ENCODE results near the gene R3HCC1L.

The R3HCC1L gene

DNA sequence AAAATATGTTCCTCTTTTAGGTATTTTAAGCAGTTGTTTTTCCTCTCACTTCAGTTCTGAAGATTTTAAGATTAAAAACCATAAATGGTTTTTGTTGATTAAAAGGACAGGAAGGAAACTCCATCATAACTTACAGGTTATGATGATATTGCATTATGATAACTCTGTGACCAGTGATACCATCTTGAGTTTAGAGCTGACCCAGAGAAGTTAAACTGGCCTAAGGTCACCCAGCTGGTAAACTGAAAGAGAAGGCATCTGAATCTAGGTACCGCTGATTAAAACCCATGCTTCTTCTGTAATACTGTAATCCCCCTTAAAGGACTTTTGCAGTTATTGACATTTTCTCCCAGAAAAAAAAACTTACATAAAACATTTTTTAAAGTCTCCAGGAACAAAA lies 103.9 kb downstream of the R3HCC1L start:
- no peak for DNase-seq

DNA sequence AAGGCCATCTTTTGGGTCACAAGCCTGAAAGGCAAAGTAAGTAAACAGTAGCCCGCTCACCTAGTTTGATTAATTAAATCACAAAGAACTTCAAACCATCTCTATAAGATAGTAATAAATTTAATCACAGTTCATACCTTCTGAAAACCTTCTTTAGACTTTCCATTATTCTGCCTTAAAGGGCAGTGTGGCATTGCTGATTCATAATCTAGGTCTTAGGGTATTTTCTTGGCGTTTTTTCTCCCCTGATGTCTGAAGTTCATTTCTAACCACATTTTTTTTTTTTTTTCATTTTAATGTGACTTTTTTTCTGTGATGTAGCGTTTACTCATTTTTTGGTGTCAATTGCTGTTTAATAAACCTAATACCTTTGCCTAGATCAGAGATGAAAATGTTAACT lies 106.1 kb downstream of the R3HCC1L start:
- no peak for DNase-seq

DNA sequence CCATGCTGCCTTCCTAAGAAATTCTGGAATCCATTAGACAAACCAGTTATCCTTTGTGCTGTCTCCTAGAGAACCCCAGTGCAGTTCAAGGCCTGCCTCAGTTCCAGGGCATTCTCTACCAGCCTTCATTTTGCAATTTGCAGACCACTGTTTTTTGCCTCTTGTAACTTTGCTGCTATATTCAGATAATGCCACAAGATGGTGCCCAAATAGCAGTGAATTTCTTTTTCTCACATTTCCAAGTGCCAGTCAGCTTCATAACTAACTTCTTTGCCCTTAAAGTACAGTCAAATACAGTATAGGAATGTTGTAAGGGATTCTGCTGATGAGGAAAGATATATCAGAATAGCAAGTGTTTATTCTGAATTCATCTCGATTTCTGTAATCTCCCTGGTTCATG lies 108.4 kb downstream of the R3HCC1L start:
- DNase-seq, result no peak

DNA sequence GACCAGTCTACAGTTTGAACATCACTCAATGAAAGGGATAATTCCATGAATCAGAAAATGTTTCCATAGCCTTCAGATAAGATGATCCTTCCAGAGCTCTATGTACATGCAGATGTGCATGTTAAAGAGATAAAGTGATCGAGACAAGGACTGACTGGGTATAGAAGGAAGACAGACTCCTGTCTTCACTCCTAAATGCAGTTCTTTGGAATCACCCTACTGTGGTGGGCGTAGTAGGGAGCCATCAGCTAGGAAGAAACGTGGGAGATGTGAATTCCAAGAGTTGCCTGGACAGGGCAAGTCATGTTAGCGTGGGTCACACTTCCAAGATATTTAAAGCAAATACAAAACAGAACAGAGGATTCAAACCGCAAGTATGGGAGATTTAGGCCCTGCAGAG lies 109.7 kb downstream of the R3HCC1L start:
- no peak for DNase-seq

DNA sequence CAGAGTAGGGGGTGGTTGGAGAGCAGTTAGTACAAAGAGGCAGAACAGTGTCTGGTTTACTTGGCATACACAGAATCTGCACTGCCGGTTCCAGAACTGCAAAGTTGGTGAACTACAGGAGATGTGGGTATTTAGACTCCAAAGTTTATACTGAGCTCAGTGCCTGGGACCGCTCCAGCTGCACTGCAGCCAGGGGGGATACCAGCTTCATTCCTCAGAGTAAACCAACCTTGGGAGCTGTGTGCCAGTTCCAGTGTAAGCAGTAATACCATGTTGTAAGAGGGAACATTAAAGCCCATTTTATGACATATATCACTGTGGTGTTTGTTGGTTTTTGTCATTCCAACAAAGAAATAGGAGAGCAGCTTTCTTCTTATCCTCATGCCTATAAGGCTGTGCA lies 110.1 kb downstream of the R3HCC1L start:
- no peak for DNase-seq

DNA sequence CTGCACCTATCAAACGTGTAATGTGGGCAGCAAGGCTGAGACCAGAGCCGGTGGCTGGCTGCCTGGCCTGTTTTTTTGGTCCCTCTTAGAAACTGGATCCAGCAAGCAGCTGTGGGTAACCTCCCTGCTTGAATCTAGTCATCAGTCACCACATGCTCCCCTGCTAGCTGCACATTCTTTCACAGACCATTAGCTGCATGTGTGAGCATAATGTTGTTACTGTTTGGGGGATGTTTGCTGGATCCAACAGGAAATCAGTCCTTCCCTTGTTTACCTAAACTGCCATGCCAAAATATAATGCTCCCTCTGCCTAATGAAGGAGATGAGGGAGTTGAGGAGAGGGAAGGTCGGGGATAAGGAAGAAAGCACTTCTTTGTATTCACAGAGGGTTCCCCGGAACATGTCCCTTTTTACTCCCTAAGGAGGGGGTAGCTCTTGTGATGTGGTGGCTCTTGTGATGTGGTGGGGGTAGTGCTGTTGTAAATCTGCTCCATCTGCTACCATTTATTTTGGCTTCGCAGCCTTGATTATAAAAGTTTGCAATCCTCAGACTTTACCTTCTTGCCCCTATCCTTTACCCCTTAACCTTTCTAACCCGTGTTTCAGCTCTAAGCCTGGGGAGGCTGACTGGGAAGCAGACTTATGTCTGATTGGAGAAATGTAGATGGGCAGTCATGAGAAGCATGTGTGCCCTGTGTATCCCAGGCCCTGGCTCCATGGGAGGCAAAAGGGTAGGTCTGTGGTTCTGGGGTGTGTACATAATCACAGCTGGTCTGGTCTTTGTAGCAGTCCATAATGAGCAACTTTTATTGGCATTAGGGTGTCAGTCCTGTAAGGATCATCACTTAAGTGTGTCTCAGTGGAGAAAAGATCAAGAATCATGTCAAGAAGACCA lies 112.7 kb downstream of the R3HCC1L start:
- no peak for DNase-seq

DNA sequence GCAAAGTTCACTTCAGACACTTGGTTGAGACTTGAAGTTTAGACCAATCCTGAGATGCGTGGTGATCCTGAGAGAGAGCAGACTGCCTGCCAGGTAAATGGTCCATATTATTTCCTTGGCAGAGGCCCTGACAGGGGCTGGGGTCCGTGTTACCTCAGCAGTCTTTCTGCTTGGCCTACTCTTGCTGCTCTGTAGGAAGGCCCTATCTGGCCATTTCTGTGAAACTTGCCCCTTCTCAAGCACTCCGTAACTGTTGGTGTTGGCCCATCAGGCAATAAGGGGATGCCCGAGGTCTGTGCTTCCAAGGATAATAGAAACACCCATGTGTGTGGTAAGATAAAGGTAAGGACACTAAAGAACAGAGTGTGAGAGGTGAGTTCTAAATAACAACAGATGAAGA lies 113.6 kb downstream of the R3HCC1L start:
- DNase-seq, result no peak

DNA sequence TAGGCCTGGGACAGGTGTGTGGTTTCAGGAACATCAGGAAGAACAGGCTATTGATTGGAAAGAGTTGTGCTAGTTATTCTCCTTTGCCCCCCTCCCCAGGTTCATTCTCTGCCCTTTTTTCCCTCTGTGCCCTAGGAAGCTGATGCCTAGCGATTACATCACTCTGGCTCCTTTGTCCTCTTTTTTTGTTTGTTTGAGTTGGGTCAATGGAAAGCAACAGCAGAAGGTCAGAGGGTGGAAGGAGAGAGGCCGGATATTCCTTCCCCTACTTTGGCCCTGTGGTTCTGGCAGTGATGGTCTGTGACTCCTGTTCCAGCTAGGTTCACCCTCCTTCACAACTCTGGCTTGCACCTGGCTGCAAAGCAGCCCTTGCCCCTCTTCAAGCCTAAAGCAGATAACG lies 114.7 kb downstream of the R3HCC1L start:
- DNase-seq, result no peak

DNA sequence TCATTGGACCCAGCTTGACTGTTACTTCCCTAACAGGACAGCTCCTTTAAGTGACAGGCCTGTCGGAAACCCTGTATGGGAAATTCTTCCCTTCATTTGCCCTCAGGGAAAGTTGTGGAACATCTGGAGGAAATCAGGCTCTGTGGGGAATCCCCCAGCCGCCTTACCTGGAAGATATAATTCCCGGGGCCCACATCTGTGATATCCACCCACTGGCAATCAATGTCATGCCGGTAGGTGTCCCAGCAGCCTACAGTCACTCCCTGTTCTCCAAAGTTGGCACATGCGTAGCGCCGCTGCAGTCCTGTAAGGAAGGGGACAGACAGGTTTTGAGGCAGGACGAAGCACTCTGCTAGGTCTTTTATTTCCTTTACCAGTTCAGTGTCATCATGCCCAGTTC lies 116.9 kb downstream of the R3HCC1L start:
- no peak for DNase-seq

DNA sequence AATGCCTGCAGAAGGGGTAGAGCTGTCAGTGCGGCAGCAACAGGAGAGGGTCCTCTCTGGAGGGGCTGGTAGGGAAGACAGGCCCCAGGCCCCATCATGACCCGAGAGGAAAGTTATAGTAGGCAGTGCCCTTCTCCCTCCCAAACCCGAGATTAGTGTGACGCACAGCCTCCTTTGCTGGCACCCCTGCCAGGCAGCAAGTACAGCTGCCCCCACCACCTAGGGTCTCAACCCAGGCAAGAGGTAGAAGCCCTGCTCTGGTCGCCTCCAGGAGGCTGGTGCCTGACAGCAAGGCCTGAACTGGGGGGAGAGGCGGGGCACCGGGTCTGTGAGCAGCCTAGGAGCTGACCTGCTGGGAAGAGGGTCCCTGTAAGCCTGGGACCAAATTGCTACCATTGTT lies 118.0 kb downstream of the R3HCC1L start:
- DNase-seq, result no peak

DNA sequence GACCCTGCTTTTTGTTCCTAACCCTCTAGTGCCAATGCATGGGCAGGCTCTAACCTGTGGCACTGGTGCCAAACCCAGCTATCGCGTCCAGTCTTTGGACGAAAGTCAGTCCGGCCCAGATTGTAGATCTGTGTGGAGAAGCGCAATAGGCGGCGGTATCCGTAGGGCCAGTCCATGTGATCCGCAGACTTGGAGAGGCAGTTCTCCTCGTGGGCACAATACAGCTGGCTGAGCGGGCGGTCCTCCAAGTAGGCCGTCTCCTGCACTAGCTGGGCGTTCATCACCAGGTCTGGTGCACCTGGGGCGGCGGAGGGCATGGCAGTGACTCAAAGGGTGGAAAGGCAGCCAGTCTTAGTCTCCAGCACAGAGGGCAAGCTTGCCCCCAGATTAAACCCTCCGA lies 119.0 kb downstream of the R3HCC1L start:
- DNase-seq, result no peak

DNA sequence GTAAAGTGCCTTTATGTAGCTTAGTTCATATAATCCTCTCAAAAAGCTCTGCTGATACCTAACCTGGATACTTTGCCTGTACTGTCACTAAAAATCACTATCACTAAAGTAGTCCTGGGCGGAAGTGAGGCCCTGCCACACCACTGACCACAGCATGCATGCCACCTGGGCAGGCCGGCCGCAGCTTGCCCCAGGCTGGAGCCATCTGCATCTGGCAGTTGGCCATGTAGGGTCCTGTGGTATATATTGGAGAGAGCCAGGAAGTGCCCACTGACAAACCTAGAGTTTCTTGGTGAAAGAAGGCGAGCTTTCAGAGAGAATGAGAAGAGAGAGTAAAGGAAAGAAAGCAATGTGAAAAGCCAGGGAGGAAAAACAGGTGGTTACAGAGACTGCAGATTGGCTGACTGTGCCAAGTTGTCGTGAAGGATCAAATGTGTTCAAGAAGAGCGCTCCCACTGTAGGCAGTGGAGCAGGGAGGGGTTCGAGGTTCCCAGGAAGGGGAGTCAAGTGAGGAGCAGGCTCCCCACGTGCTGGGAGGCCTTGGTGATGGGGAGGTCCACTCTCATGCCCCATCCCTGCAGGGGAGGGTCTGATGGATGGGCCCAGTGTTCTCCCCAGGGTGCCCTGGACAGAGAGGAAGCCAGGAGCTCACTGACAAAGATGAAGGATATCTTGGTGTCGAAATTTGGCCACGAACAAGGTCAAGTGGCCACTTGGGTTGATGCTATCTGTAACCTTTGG lies 119.9 kb downstream of the R3HCC1L start:
- no peak for DNase-seq

DNA sequence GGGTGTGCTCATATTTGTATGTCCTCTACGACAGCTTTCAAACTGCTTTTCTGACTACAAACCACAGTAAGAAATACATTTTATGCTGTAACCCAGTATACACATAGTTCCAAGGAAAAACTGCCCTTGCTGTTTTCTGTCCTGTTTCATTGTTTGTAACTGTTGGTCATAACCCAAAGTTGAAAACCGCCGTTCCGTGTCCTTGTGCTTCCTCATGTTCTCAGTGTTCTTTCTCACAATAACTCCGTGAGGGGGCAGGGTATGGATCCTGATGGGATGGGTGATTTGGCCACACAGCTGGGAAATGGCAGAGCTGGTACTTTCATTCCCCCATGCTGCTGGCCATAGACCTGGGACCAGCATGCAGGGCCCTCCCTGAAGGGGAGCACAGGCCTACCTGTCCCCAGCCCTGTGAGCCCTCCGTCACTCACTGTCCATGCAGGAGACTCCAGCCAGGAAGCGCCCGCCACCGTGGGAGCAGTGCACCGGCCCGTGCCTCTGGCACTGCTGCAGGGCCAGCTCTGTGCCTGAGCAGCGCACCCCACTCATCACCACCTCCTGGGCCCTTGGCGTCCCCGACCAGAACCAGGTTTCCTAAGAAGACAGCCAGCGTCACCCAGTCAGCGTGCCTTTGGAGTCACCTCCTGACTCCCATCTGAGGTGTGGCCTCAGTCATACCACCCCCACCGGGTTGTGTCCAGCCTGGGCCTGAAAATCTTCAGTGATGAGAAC lies 120.9 kb downstream of the R3HCC1L start:
- no peak for DNase-seq

DNA sequence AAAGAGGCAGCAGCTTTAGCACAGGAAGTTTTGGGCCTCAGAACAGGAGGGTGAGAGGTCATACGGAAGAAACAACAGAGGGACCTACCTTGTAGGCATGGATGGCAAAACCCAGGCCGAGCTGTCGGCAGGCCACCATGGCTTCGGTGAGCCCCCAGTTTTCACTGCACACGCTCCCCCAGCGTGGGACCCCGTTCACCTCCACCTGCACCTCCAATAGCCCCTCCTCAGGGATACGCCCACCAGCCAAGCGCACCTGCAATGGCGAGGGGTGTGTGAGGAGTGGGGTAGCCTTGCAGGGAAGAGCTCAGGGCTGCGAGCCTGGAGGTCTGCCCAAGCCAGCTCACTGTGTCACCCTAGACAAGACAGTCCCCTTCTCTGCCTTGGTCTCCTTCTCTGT lies 122.2 kb downstream of the R3HCC1L start:
- no peak for DNase-seq

DNA sequence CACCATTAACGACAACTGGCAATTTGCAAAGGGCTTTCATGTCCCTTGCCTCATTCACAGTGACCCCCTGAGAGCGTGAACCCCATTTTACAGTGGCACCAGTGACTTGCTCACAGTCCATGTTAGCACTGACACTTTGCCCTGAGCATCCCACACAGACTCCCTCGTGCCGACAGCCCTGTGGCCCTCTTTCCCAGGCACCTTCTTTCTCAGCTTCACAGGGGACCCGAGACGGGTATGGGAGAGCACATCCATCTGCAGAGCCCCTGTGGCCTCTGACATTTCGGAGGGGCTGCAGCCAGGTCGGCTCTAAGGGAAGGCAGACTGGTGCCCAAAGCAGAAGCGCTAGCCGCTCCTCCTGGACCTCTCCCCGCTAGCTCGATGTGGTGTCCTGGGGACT lies 122.7 kb downstream of the R3HCC1L start:
- DNase-seq, result no peak

DNA sequence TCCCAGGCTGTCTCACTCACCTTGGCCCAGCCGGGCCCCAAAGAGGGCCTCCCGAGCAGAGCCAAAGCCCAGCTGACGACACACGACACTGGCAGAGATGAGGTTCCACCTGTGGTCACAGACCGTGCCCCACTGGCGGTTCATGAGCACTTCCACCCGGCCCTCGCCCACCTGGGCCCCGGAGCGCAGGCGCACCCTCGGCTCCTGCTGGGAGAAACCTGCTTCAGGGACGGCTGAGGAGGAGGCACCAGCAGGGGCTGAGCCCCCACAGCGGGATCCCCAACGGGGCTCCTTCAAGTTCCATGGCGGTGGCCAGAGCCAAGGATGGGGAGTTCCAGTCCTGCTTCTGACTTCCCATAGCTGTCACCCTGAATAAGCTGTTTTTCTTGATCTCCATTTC lies 123.5 kb downstream of the R3HCC1L start:
- DNase-seq, result no peak

DNA sequence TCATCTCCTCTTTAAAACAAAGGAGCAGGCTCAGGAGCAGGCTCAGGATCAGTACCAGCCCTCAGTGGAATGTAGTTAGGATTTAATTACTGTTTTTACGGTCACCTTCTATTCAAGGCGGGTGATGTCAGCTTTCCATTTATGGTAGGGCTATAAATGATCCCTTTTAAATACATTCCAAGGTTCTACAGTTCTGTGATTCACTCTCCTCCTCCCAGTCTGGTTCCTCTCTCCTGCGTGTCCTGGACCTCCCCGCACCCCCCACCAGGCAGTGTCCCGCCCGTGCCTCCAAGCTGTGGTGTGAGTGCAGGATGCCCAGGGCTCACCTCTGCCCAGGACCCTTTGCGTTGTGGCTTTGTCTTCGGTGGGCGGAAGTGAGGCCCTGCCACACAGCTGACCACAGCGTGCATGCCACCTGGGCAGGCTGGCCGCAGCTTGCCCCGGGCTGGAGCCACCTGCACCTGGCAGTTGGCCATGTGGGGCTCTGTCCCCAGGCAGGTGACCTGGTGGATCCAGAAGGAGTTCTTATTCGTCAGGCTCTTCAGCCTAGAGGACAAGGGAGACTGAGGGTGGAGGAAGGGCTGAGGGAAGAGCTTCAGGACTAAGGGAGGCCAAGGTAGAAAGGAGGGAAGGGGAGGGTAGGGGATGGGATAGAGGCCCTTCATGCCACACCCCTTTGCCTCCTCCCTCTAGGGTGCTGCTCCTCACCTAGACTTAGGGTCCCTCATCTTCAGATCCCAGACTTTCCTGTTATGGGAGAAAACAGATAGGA lies 124.4 kb downstream of the R3HCC1L start:
- no peak for DNase-seq

DNA sequence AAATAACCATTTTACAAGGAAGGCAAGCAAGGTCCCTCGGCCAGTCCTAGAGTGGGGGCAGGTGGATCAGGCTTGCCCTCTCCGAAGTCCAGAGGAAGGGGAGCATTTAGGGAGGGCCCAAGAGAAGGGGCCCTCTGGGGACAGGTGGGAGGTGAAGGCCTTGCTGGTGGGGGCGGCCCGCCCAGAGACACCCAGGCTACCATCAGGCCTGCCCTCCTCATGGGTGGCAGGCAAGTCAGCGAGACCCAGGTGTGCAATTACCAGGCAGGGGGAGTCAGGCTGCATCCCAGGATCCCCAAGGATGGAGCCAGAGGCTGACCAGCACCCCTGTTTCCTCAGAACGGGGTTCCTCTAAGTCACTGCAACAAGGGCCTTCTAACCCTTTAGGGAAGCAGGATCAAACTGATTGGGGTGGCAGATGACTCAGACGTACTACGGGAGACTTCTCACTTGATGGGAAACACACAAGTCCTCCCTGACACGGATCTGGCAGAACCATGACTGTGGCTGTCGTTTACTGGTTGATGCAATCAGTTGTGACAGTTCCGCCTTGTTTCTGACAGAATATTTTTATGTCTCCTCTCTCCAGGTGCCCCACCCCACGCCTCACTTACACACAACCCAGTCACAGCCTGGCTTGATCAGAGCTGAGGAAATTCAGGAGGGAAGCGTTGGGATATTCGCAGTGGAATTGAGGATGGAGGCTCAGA lies 125.3 kb downstream of the R3HCC1L start:
- DNase-seq, result no peak

DNA sequence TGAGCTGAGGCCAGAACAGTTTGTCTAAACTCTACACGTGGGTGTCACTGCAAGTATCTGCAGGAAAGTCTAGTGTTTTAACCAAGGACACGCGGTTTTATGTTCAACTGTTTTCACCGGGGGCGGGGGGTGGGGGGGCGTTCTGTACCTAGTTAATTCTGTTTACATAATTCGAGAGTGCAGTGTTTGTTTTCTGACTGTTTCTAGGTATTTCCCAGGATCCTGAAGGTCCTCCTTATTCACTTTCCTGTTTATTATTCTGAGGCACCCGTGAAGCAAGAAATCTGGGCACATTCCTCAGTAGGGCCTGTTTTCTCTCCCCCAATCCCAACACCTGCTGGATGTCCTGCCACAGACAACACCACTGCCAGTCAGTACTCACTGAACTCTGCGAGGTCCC lies 125.9 kb downstream of the R3HCC1L start:
- no peak for DNase-seq

DNA sequence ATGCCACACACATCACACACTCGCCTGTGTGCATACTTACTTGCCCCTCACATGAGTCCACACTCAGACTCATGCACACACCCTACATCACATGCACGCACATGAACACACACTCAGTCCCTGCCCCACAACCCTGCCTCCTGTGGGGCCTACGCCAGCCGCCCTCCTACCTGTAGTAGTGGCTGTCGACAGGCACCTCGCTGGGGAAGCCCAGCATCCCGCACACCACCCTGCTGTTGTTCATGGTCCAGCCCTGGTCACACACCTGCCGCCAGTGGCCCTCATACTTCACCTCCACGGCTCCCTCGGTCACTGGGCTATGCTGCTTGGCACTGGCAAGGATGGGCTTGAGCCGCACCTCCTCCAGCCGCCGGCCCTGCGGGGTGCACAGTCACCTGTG lies 126.3 kb downstream of the R3HCC1L start:
- DNase-seq, result no peak

DNA sequence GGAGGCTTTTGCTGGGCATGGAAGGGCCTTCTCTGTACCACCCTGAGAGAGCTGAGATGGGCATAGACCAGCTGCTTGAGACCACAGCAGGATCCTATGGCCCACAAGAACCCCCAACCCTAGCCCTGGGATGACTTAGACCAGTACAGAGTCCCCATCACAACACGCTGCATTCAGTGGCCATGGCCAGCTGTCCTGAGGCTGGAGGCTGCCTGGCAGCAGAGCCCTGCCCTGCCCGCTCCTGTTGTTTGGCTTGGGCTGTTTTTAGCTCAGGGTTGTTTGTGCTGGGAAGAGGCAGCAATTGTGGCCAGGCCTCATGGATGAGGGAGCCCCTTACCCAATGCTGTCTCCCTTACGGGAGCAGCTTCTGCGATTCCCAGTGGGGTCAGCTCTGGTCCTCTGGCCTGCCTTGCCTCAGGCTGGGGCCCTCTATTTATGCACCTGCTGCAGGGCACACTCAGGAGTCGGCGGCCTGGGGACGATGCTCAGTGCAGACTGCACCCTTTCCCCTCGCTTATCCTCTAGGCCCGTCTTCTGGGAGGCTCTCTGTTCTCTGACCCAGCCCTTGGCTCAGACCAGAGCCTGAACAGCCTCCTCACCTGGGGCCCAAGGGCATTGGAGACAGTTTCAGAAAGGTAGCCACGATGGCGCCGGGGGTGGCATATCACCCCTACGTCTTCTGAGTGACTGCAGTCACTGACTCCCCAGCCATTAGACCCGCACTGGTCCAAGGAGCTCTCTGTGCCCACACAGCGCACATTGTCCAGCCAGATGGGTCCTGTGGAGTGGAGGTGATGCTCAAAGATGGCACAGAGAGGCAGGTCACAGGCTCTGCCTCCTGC lies 127.2 kb downstream of the R3HCC1L start:
- no peak for DNase-seq

Measured in CD4-positive, alpha-beta T cell treated with Interleukin-17A for 1 hour (primary cell).